Astrocyte of the cerebellum (primary cell): ENCODE measurements around the gene HNRNPLL.
"Not testable (repeated sequence)": the region's sequence is repeated elsewhere in the genome, so short reads cannot be mapped to it uniquely, and the experiment has no call there.

Source experiments
- DNase-seq: peaks from one replicate; pipeline ENCODE4 v3.0.0-alpha.2; 2011; ENCODE audit warnings: low read depth
- H3K4me3 ChIP-seq: 2 replicates; pipeline ENCODE4 v1.5.1; 2011; ENCODE audit warnings: mild to moderate bottlenecking, low read depth, low read length, moderate library complexity
- CTCF ChIP-seq: IDR thresholded peaks from 2 replicates; pipeline ENCODE4 v1.5.1; 2012; ENCODE audit warnings: low read length, low read depth, moderate library complexity, mild to moderate bottlenecking; ENCODE audit errors: missing control alignments
- in situ Hi-C: cut with HindIII; loops from 2 replicates; pipeline ENCODE4 v1.10.0; 2017; ENCODE audit warnings: low sequenced_read_pairs

The HNRNPLL gene

GRCh38 chr2:38602732-38603401 lies at the start of gene HNRNPLL:
Gene HNRNPLL, minus strand, starts transcription at chr2:38602928. Its CDS starts 302 bp downstream, at chr2:38602626.
- peak within 1 kb of the TSS; percentile 87 for H3K4me3 ChIP-seq
- no peak for TF ChIP-seq CTCF
- in situ Hi-C loops, result no loop called here
- peak; percentile 92 for DNase-seq

GRCh38 chr2:38650717-38651116 lies 48.0 kb upstream of the HNRNPLL start:
- TF ChIP-seq CTCF, result no peak
- in situ Hi-C loops, result no loop called here
- H3K4me3 ChIP-seq, result no peak overlapping the region
- no peak for DNase-seq

GRCh38 chr2:38650012-38650411 lies 47.3 kb upstream of the HNRNPLL start:
- in situ Hi-C loops, result no loop called here
- H3K4me3 ChIP-seq, result no peak overlapping the region
- no peak for DNase-seq
- no peak for TF ChIP-seq CTCF

GRCh38 chr2:38649176-38649728 lies 46.5 kb upstream of the HNRNPLL start:
- no peak overlapping the region for H3K4me3 ChIP-seq
- TF ChIP-seq CTCF, result no peak
- no peak for DNase-seq
- in situ Hi-C loops, result no loop called here

- H3K4me3 ChIP-seq, result no peak overlapping the region
- in situ Hi-C loops, result no loop called here
- no peak for DNase-seq
- no peak for TF ChIP-seq CTCF
These were observed 45.5 kb upstream of the HNRNPLL start for GRCh38 chr2:38648107-38648761.

GRCh38 chr2:38643683-38644511 lies 41.2 kb upstream of the HNRNPLL start:
- DNase-seq, in situ Hi-C loops, H3K4me3 ChIP-seq: not testable (repeated sequence)
